Activated naive CD8-positive, alpha-beta T cell treated with anti-CD3 and anti-CD28 coated beads, Interleukin-2, amount 50 U/mL, for 16 hours (primary cell): Measurements from ENCODE around the gene TMEM117.
"Not testable (repeated sequence)": the region's sequence is repeated elsewhere in the genome, so short reads cannot be mapped to it uniquely, and the experiment has no call there.

Source experiments
- DNase-seq: peaks from one replicate; pipeline ENCODE4 v3.0.0-alpha.2; 2020; ENCODE audit warnings: low read depth, low spot score

TMEM117 gene

DNA sequence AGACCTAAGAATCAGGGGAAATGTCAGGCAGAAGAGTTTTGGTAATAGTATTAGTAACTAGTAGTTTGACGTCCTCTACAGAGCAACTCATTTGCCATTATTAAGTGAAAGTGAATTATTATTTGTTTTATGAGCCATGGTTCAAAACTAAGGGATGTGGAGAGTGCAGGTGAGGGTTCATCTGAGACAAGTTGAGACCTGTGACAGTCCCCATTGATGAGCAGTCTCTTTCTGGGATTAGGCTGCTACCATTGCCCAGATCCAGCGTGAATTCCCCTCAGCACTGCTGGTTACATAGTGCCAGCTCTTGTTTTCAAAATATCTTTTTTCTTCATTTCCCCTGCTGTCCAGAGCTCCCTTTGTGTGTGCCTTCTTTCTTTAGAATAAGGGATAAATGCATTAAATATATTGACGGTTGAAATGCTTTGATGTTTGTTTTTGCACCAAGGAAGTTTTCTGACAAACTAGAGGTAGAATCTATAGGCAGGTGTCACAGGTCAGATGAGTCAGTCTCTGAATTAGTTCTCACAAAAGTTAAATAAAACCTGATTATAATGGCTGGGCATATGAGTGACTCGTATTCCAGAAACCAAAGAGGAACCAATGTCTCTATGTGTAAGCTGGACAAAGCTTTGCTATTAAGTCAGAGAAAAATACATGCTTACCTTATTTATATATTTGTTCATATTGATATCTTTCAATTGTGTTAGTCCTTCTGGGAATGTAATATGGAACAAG is 381.4 kb downstream of the TMEM117 start:
- DNase-seq: no peak

- no peak for DNase-seq
Measured at GRCh38 chr12:44223736-44224135, 387.9 kb downstream of the TMEM117 start.

GRCh38 chr12:44224399-44225148 is 388.7 kb downstream of the TMEM117 start:
- no peak for DNase-seq

DNA sequence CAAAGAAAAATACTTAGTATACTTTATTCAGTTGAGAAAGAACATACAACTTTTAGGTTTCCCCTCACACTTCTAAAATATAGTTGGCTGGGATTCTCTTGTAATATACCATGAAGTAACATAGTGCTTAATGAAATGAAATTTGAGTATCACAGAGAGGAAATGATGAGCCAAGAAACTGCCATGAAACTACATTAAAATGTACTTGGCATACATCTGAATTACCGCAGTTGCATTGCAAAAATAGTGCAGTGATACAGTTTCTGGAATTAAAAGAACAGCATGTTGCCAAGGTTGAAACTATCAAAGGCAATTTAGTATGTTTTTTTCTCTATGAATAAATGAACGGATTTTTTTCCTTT is 389.2 kb downstream of the TMEM117 start:
- no peak for DNase-seq

DNA sequence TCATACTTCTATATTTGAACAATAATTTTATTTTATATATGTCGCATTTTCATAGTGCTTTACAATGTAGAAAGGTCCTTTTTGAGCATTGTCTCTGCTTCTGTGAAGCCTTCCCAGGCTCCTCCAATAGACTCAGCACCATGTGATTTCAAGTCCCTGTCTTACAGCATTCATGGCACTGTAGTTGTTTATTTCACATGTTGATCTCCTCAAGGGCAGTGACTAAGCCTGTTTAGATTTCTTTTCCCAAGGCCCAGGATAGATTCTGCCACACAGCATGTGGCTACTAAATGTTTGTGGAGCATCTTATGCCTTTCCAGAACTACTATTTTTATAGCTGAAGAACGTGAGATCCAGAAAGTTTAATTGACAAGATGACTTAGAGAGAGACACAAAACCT is 391.7 kb downstream of the TMEM117 start:
- DNase-seq: no peak

DNA sequence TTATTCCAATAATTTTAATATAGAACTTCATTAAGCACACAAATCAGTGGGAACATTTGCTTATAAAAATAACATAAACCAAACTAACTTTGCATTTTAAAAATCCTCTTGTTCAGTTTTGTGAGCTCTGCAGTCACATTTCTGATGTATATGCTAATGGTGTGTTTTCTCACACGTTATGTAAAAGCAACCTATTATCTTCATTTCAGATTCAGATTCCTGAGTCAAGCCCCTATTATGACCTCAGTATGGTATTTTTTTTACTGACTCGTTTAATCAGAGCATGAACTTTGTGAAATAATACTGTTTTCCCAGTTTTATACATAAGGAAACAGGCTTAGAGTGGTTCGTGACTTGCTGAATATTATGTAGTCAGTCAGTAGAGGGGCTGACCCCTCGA is 394.0 kb downstream of the TMEM117 start:
- DNase-seq: no peak

DNA sequence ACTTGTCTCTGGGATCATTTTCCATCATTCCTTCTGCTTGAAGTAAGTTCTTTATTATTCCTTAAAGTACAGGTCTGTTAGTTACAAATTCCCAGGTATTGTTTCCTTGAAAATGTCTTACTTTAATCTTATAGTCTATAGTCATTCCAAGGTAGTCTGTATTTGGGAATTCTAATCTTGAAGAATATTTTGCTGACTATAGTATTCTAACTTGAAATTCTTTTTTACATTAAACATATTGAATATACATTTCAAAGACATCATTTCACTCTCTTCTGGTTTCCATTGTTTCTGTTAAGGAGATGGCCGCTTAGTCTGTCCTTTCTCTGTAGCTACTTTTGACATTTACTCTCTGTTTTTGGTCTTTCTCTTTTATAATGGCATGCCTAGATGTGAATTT is 399.8 kb downstream of the TMEM117 start:
- DNase-seq: no peak

DNA sequence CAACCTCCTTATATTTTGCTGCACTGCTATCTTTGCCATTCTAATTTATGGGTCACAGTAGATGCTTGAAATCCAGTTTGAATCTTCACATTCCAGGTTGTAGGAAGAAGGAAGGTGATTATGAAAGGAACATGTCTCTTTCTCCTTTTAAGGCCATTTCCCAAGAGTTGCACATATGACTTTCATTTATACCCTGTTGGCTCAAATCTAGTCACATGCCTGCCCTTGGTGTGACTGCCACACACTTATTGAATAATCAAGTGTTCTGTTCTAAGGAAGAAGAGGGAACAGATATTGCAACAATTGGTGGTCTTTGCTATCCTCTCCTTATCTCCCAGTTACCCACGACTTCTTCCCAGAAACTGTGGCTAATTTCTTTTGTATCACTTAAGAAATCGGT is 404.3 kb downstream of the TMEM117 start:
- no peak for DNase-seq

DNA sequence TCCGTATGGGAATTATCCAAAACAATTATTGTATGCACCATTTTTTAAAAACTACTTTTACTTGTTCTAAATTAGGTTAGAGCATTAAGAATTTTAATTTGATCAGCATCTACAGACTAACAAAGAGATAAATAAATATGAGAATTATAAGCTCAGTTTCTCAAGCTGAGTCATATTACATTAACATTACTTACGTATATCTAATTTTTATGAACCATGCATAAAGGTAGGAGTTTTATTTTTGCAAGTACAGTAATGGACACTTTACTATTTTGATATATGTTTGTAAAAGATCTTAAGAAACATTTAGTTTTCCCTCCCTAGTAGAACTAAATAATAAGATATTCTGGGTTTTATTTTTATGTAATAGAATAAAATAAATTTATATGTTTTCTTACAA is 410.1 kb downstream of the TMEM117 start:
- no peak for DNase-seq

- DNase-seq: no peak
Measured at GRCh38 chr12:44246482-44247105, 410.7 kb downstream of the TMEM117 start.

DNA sequence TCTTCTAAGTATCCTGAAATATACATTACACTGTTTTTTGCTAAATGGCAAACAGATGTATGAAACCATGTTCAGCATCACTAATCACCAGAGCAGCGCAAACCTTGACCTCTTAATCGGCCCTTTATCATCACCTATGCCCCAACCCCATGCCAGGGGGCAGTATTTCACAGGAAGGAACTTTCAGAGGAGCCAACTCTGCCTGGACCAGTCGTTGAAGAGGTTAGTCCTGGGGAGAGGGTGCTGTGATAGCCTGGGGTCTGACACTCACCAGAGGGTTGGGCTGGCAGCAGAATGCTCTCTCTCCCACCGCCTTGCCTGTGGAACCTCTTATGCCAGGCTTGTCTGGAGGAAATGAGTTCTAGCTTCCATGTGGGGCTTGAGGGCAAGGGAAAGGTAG is 411.7 kb downstream of the TMEM117 start:
- DNase-seq: no peak

DNA sequence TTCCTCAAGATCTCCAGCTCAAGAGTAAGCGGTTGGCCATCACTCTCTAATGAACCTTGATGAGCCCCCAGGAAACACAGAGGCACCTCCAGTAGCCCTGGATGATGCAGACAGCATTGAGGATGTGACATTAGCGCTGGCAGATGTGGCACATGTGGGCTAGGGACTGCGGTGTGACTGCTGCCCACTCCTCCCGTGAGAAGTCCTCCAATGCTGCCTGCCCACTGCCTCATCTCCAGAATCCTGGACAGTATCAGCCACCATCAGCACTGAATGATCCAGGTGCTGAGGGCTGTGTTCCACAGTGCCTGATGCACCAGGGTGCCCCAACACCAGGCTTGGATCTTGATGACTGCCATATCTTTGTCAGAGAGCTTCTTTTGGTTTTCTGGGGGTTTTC is 412.6 kb downstream of the TMEM117 start:
- DNase-seq: no peak

DNA sequence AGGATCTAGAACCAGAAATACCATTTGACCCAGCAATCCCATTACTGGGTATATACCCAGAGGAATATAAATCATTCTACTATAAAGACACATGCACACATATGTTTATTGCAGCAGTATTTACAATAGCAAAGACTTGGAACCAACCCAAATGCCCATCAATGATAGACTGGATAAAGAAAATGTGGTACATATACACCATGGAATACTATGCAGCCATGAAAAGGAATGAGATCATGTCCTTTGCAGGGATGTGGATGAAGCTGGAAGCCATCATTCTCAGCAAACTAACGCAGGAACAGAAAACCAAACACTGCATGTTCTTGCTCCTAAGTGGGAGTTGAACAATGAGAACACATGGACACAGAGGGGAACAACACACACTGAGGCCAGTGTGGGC is 414.6 kb downstream of the TMEM117 start:
- not testable (repeated sequence) for DNase-seq

DNA sequence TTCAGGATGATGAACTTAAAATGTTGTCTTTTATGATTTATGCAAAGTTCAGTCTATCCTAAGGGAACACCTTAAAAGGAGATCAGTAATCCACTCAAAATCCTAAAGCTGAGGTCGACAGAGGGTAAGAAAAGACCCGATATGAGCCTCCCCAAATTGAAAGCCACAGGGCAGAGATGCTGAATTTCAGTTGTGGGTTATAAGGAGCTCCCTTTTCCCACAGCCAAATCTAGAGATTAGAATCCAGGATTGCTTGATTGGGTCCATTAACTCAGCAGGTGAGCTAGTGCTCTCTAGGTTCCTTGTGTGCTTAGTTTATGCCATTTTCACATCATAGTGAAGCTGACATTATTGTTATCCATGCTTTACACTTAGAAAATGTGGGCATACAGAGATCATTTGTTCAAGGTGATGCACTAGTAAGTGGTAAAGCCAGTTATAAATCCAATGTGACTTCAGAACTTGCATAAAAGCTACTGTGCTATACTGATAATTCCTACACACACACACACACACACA is 417.5 kb downstream of the TMEM117 start:
- no peak for DNase-seq

GRCh38 chr12:44258246-44258645 is 422.4 kb downstream of the TMEM117 start:
- DNase-seq: no peak

DNA sequence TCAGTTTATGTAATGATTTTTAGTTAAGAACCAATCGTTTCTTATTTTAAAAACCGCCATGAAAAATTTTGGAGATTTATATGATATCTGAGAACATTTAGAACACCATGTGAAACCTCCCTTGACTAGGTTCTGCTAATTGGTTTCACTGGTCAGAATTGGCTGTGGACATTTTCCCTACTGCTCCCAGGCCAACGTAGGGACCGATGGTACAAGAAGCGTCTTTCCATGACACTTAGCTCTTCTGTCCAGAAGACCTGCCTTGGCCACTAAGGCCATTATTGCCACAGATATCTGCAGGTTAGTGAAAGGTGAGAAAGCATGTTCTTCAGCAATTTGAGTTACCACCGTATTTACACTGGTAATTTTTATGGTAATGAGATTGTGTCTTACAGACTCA is 424.0 kb downstream of the TMEM117 start:
- DNase-seq: no peak

- DNase-seq: no peak
Measured at GRCh38 chr12:44260581-44260980, 424.7 kb downstream of the TMEM117 start.

- DNase-seq: no peak
Measured at GRCh38 chr12:44285321-44285960, 449.6 kb downstream of the TMEM117 start.

DNA sequence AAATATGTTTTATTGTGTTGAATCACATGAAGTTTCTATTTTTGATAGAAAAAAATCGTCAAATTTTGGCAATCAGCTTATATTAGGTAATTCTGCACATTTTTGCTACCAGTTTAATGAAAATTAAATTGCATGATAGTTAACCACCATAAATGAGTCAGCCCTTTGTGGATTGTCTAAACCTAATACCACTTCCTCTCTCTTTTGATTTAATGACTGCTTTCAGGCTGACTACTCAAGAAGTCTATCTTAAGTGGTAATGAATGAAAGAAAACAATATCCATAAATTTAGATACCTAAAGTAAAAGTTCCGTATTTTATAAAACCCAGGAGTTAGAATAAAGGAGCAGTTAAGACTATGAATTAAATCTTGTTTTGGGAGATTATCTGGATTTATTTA is 450.5 kb downstream of the TMEM117 start:
- DNase-seq: no peak

DNA sequence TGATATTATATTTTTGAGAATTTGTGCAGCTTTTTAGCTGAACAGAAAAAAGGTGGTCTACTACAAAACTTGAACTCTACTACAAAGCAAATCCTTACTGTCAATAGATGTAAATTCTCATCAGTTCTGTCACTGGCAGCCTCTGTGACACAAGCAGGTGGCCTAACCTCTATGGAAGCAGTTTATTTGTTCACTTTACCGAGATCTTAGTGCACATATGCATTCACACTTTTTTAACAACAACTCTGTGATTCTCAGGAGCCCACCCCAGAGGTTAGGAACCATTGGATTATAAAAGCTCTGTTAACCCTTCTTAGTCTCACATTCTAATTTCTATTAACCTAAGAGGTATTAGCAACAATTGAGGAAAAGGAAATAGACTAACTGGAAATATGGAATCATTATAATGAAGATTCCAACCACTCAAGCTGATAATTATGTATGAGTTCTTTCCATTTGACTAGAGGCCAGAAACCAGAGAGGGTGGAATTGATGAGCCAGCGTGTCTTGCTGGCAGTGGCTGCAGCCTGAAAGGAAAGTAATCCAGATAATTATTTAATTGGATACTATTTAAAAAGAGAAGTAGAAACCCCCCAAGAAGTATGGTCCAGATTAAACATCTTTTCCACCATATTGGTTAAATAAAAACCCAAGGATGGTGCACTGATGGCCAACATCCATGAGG is 451.1 kb downstream of the TMEM117 start:
- no peak for DNase-seq

- DNase-seq: no peak
Measured at GRCh38 chr12:44287545-44287944, 451.7 kb downstream of the TMEM117 start.

DNA sequence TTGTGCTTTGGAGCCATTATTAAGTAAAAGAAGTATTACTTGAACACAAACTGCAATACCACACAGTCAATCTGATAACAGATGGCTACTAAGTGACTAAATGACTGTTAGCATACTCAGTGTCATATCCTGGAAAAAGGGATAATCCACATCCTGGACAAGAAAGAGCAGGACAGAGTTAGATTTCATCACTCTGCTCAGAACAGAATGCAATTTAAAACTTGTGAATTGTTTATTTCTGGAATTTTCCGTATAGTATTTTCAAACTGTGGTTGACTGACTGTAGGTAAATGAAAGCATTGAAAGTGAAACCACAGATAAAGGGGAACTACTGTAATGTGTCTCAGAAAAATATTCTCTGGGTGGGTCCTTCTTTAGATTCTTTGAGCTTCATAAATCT is 458.8 kb downstream of the TMEM117 start:
- no peak for DNase-seq
